Measurements from ENCODE around the gene FOCAD. TPM values are rescaled to one million over a fixed set of nuclear protein-coding genes. Genes with fewer than 3 reads are reported as not detected.

Gene FOCAD
- total and polyA plus RNA-seq, 2 of the 8 experiments (the other 6 are each of a cell fraction or from before 2014, with no cell fraction given) = 22.0 to 38.4 TPM

GRCh38 chr9:20742833-20743232 lies 58.8 kb downstream of the FOCAD start:
- Histone ChIP-seq H2BK120ac (replicated peaks; ENCODE audit: low read depth, low read length) (no peak overlapping the region), H2AFZ (ENCODE audit: low read length) (no peak overlapping the region), H3K9me3 (ENCODE audit: insufficient read depth in 2 of 2, low read depth in 1 of 2, low read length in 1 of 2) (no peaks in the 10 kb centered on the region), H3K79me1 (ENCODE audit: low read depth, low read length) (no peaks in the 10 kb centered on the region), H4K8ac (ENCODE audit: extremely low read depth, insufficient read depth, low read length) (no peak overlapping the region), H2AK5ac (ENCODE audit: low read depth, low read length) (no peak overlapping the region), H3K36me3 (ENCODE audit: control insufficient read depth in 2 of 4, insufficient read depth in 4 of 4, low read length in 3 of 4) (no peaks in the 10 kb centered on the region), H2BK20ac (ENCODE audit: low read length) (no peak overlapping the region), H3K4ac (replicated peaks; ENCODE audit: insufficient read length, low read depth, low read length) (no peak overlapping the region), H4K91ac (replicated peaks; ENCODE audit: insufficient read length, low read length) (no peak overlapping the region), H3K27ac (ENCODE audit: low read depth, low read length) (no peak overlapping the region), H3K4me3 (ENCODE audit: extremely low read depth in 1 of 4, insufficient read depth in 2 of 4, low read depth in 3 of 4, low read length in 4 of 4) (no peak overlapping the region), H3K23me2 (ENCODE audit: low read depth, low read length) (no peaks in the 10 kb centered on the region), H3K56ac (replicated peaks; ENCODE audit: insufficient read length, low read depth, low read length) (no peak overlapping the region), H3K4me1 (replicated peaks in 1 of 4; ENCODE audit: control insufficient read depth in 3 of 4, insufficient read depth in 4 of 4, low read length in 3 of 4) (peaks cover 0 to 2% (median 0%) of the 10 kb centered on the region in 4 experiments; a peak in 1 of 7 replicates), H3K14ac (ENCODE audit: insufficient read length) (no peak overlapping the region), H3K23ac (ENCODE audit: insufficient read length) (no peak overlapping the region), H3K9ac (replicated peaks in 1 of 4; ENCODE audit: extremely low read depth in 1 of 4, low read depth in 3 of 4, low read length in 3 of 4) (no peak overlapping the region), H4K5ac (ENCODE audit: insufficient read length, low read depth, low read length) (no peak overlapping the region), H3K4me2 (ENCODE audit: insufficient read depth in 1 of 2, low read depth in 2 of 2, low read length in 2 of 2) (no peak overlapping the region), H4K20me1 (replicated peaks in 1 of 2; ENCODE audit: control insufficient read depth in 1 of 2, insufficient read depth in 2 of 2, low read length in 2 of 2) (no peaks in the 10 kb centered on the region), H2BK15ac (ENCODE audit: low read length) (no peak overlapping the region), H2BK5ac (ENCODE audit: low read depth, low read length) (no peak overlapping the region), H3K18ac (ENCODE audit: extremely low read depth, low read length) (no peak overlapping the region), H2BK12ac (ENCODE audit: low read depth, low read length) (no peak overlapping the region), H3K79me2 (ENCODE audit: control insufficient read depth in 1 of 2, insufficient read depth in 2 of 2, low read length in 2 of 2) (no peaks in the 10 kb centered on the region), H3K27me3 (replicated peaks in 1 of 4; ENCODE audit: control insufficient read depth in 3 of 4, extremely low read depth in 1 of 4, insufficient read depth in 3 of 4, low read length in 3 of 4) (no peaks in the 10 kb centered on the region)
- FAIRE-seq = no peak
- CTCF ChIA-PET (ENCODE audit: partially characterized antibody) = interaction anchor here (0.7 to 1.1 kb wide), 2 partner anchors 13 to 196 kb away, joined by 3 read pairs; no protein-coding TSS in a partner anchor
- POLR2A ChIA-PET (ENCODE audit: partially characterized antibody) = no interaction called here
- no peak for DNase-seq (ENCODE audit: low read depth in 1 of 2, low spot score in 2 of 2)
- 90% methylated on average over 3 of the region's 3 CpGs; no CpG with 5 or more reads in 1 of the 2 experiments for WGBS, 2 experiments (ENCODE audit: extremely low coverage in 1 of 2, insufficient coverage in 1 of 2, insufficient read length in 1 of 2, insufficient replicate concordance in 2 of 2, low coverage in 1 of 2, low lambda C conversion rate in 2 of 2, missing lambda C conversion rate in 1 of 2)
- no peak for TF ChIP-seq NRF1 (IDR thresholded peaks at IDR 0.05; ENCODE audit: low read depth, low read length)
- no peak for TF ChIP-seq HDAC6 (IDR thresholded peaks at IDR 0.05; ENCODE audit: low read depth, low read length)
- no peak for TF ChIP-seq RFX5 (IDR thresholded peaks at IDR 0.05; ENCODE audit: borderline replicate concordance, low read depth, low read length)
- TF ChIP-seq BACH1 (IDR thresholded peaks at IDR 0.05; ENCODE audit: low read length) = no peak
- TF ChIP-seq CTCF (IDR thresholded peaks at IDR 0.05; ENCODE audit: control extremely low read depth in 1 of 3, insufficient read depth in 1 of 3, low read depth in 1 of 3, low read length in 3 of 3) = no peak
- no peak for TF ChIP-seq EGR1 (IDR thresholded peaks at IDR 0.05; ENCODE audit: borderline replicate concordance, low read depth, low read length)
- no peak for TF ChIP-seq RBBP5 (IDR thresholded peaks at IDR 0.05; ENCODE audit: borderline replicate concordance, low read depth, low read length)
- TF ChIP-seq USF2 (IDR thresholded peaks at IDR 0.05; ENCODE audit: low read length) = no peak
- TF ChIP-seq EZH2 (IDR thresholded peaks at IDR 0.05; ENCODE audit: low read depth, low read length, severe bottlenecking) = no peak
- no peak for TF ChIP-seq MAX (IDR thresholded peaks at IDR 0.05)
- no peak for TF ChIP-seq SP2 (IDR thresholded peaks at IDR 0.05; ENCODE audit: low read length)

Measured in H1 (cell line).